Measurements from ENCODE around the gene IL2RA.
"Not testable (repeated sequence)": the region's sequence is repeated elsewhere in the genome, so short reads cannot be mapped to it uniquely, and the experiment has no call there.

The IL2RA gene

DNA sequence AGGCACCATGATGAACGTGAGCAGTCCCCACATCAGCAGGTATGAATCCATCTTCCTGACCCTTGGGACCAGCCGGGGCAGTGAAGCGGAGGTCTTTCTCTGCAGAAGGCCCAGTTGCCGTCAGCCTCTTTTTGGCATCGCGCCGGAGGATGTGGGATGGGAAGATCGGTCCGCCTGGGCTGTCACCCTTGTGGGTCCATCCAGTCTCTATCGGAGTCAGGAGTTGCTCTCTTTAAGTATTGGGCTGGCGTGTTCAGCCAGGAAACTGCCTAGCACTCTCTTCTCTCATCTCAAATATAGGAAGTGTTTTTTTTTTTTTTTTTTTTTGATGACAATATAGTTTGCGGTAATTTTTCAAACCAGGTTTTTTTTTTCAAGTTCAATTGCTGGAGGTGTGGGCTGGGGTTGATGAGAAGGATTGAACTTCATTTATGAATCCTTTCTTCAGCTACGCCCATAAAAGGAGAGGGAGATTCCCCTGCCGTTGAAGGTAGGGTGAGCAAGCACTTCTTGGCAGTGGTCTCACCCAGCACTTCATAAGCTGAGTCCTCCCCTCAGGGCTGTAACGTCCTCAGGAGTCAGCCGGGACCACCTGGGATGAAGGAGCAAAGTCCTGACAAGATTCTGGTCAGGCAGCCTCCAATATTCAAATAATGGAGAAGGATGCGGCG, at the start of gene IL2RA:
Gene IL2RA (minus strand): TSS at position 267 of the 671 bp plus-strand sequence. CDS start 216 bp downstream, at position 51.
- no peak for DNase-seq

DNA sequence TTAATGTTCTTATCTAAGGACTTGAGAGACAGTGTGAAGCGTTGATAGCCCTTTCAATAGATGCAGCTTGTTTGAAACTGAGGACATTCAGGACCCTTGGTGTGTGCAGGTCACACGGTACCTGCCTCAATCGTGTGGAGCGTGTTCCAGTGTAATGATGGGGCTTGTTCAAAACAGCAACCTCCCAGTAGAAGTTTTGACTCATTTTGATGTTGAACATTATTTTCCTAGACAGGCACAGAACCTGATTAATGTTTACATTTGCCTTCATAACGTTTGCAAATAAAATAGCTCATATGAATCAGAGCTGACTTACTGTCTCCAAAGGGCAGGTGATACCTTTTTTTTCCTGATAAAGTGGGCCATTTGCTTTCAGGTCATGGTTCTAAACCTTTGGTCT, 48.0 kb upstream of the IL2RA start:
- no peak for DNase-seq

DNA sequence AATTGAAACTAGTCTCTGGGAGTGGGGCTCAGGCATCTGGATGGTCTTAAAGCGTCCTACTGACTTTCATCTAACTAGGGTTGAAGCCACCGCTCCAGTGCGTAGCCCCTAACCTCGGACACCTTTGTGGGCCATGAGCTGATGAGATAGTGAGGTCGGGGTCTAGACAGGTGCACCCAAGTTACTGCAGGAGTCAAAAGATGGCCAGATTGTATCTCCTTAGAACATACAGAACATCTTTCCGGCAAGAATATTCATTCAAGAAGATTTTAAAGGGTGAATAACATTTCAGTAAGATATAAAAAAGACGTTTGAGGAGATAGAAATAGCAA, 47.2 kb upstream of the IL2RA start:
- DNase-seq, result no peak

DNA sequence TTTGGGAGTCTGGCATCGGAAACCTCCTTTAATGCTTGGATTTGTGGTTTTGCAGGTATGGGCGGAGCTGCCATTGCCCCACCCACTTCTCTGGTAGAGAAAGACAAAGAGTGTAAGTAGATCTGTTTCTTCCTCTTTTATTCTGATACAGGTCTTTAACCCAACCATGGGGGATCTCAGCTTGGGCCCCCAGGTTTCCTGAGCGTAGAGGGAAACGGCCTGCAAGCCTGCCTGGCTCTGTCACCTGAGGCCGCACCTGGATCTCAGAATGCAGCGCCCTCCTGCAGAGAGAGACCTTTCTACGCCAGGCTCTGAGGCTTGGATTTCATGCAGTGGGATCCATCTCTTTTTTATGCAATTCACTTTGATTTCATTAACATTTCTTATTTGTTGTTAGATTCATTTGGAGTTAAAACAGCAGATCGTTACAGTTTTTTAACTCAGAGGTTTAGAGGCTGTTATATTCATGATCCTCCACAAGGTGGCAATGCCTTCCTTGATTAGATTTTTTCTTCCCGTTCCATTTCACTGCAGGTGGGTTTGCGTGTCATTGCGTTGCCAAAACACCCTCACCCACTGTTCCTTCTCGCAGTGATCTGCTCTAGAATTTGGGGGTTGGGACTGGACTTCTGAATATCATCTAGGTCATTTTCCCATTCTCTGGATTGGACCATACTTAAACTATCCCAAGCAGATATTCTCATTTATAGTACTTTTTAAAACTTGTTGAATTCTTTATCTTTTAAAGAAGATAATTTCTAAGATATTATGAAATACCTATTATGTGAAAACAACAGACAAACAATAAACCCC, 46.7 kb upstream of the IL2RA start:
- DNase-seq, result no peak

DNA sequence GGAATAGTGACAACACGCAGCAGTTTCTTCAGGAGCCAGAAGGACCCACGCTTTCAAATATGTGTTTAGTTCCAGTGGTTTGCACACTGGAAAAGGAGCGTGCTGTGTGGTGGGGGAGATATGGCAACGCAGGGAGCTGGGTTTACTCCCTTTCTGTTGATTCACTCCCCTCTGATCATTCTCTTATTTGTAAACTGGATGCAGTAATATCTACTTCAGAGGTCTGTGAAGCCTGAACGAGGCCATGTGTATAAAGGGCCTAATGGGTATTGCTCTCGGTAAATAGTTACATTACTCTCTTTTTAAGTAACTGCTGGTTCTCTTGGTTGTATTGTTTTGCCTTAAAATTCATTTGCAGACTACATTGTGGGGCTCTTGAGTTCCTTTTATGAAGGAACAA, 45.9 kb upstream of the IL2RA start:
- no peak for DNase-seq

DNA sequence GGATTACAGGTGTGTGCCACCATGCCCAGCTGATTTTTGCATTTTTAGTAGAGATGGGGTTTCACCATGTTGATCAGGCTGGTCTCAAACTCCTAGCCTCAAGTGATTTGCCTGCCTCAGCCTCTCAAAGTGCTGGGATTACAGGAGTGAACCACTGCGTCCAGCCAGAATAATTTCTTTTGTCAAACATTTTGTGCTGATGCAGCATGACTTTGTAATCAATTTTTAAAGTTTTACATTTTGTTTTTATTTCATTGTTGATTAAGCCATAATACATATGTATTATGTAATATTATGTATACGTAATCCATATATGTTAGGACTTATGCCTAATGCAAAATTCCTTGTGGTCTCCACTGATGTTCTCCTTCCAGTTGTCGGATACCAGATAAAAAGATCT, 45.4 kb upstream of the IL2RA start:
- DNase-seq, result not testable (repeated sequence)

DNA sequence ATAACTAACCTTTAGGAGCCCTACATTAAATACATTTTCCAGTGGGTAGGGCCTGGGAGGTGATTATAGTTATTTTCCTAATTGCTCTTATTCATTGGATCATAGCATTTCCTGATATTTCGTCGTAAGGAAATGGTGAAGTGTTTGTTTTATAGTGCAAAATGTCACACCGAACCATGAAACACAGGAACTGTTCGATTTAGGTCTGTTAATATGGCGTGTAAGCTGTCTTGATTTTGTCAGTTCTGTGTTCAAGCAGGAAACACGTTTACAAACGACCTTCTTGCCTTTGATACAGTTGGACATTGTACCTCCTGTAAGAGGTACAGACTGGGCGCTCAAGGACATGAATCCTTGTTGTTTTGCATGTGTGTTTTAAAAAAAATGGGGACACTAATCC, 41.4 kb upstream of the IL2RA start:
- DNase-seq, result no peak

DNA sequence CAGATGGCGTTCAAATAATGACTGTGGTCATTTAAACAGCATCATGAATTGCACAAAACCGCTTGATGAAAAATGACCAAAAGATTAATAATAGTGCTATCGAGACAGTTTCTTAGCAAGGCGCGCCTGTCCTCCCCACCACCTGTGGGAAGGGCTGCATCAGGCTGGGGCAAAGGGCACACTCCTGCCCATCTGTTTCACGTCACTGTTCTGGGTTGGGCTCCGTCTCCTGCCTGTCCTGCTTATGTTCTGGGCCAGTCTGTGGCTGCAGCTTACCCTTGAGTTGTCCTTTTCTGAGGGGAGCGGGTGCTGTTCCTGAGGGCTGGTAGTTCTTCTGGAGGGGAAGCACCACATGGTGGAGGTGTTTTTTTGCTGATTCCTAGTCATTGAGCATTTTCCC, 40.0 kb upstream of the IL2RA start:
- no peak for DNase-seq

DNA sequence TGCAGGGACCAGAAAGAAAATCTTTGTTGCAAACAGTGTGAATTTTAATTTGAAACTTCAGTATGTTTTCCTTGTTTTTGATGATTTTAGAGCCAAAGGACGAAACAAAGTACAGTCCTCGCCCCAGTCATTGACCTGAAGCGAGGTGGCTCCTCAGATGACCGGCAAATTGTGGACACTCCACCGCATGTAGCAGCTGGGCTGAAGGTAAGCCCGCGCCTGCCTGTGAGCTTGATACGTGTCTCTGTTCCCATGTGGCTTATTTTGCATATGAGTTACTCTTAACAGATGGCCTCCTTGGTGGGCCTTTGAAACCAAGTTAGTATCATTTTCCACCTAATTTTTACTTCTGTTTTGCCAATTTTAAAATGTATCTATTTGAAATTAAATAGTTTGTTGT, 39.0 kb upstream of the IL2RA start:
- no peak for DNase-seq

DNA sequence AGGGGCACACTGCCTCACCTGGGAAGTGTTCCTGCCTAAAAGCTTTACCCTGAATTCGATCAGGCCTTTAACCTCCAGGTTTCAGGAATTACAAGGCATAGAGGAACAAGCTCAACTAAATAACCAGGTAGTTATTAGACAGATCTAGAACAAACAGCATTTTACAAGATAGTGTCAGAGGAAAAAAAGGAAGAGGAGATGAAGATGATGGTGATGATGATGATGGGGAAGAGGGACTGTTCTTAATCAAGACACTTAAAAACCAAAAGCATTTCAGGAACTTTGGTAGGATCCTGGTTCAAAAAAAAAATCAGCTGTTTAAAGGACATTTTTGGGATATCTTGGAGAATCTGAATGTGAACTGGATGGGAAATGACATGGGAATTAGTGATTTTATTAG, 38.2 kb upstream of the IL2RA start:
- DNase-seq, result no peak

DNA sequence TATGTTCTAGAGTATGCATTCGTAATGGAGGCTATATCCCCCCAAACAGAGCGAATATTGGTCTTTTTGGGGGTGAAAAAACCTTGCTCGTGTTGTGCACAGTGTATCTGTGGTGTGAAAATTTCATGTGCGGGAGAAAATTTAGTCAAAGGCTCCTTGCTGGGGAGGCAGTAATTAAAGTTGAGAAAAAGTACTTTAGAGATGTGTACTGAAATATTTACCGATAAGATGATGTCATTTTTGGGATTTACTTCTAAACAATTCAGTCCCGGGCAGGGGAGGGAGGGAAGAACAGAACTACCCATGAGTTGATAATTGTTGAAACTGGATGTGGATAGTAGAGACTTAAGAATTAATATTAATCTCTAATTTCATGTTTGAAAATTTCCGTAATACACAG, 36.0 kb upstream of the IL2RA start:
- DNase-seq, result no peak

DNA sequence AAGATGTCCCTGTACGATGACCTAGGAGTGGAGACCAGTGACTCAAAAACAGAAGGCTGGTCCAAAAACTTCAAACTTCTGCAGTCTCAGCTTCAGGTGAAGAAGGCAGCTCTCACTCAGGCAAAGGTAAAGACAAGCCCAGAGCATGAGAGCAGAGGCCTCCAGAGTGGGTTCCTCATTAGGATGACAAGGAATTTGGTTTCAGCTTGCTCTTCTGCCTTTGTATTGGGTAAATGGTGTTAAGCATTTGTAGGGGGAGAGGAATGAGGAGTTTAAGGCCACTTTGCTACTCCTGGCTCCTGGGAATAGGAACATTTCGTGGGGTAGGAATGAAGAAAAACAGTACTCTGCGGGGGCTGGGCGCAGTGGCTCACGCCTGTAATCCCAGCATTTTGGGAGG, 34.9 kb upstream of the IL2RA start:
- no peak for DNase-seq

DNA sequence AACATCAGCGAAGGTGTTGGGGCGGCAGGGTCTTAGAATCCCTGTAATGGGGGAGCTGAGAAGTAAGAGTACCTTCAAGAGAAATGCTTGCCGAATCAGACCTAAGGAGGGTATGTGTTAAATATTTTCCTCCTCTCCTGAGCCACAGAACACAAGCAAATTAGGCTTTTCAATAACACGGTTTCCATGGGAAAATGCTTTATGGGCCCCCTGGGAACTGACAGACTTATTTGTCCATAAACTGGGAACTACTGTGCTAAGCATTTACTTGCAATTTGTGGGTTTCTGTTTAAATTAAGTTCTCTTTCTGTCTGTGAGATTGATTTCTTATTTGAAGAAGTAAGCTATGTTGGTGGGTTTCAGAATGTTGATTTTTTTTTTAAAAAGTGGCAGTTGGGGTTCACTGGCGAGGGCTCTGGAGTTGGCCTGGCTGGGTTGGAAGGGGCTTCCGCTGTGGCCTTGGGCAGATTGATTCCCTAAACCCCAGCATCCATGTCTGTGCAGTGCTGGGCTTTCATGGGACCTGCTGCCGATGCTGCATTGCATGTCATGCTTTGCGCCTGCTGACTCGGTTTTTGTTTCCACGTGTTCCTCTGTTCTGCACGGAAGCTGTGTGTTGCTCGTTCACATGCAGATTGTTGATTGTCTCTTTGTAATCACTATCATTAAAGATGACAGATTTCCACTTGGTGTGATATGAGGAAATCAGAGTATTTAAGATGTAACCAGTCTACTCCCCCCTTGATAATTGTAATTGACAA, 33.8 kb upstream of the IL2RA start:
- DNase-seq, result no peak

DNA sequence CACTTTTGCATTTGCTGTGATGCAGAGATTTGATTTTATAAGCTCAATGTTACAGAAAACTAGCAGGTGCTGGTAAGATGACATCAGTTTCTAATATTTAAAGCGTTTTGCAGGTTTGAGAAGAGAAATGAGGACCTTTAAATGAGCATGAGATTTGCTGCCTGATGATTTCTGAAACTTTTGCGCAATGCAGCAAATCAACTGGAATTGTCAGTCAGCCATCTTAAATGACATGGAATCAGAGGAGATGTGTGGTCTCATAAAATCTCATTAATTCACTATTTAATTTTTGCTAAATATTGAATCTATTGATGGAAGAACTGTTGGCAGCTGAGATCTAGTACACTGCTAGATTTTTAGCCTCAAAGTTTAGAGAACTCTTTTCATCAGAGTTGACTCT, 30.6 kb upstream of the IL2RA start:
- DNase-seq, result no peak

DNA sequence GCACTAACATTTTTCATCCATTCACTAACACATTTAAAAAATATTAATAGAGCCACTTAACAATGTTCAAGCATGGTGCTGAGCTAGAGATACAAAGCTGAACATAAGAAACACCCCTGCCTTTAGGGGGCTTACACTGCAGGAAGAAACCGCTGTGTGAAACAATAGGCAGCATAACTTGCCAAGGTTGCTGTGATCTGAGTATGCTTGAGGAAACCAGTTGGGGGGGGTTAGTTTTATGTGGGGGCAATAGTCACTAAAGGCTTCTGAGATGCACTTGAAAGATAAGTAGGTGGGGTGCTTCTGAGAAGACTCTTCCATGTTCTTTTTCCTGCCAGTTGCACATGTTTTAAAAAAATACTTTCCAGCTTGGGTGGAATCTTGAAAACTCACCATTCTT, 29.5 kb upstream of the IL2RA start:
- DNase-seq, result no peak

DNA sequence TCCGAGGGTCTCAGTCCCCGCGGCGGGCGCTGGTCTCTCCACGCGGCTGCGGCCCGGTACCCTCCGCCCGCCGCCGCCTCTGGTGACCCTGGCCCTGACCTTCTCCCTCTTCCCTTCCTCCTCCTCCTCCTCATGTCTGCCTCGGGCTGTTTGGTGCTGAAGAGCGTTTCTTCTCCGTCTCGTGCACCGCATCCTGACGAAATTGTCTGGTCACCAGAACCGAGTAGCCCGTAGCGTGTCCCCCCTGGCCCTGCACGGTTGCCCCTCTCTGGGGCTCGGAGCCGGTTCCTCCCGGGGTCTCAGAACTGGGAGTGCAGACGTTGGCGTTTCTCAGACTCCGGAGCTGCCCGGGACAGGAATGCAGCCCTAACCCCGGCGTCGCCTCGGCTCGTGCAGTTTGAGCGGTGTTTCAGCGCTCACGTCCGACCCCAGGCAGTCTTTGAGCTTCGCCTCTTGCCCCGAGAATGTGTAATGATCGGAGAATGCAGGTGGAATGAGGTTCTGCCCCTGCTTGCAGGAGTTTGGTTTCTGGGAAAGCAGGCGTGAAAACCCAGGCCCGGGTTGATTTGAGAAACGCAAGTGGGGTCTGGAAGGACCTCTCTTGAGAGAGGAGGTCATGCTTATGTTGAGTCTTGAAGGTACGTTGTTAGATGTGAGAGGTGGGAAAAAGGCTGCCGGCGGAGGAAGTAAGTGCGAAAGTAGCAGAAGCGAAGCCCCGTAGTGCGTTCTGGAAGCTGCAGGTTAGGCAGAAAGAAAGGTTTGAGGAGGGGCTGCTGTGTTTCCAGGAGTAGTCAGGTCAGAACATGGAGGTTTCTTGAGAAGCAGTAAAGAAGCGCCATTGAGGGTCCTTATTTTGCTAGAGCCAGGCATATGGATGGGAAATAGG, 27.4 kb upstream of the IL2RA start:
- DNase-seq, result no peak

DNA sequence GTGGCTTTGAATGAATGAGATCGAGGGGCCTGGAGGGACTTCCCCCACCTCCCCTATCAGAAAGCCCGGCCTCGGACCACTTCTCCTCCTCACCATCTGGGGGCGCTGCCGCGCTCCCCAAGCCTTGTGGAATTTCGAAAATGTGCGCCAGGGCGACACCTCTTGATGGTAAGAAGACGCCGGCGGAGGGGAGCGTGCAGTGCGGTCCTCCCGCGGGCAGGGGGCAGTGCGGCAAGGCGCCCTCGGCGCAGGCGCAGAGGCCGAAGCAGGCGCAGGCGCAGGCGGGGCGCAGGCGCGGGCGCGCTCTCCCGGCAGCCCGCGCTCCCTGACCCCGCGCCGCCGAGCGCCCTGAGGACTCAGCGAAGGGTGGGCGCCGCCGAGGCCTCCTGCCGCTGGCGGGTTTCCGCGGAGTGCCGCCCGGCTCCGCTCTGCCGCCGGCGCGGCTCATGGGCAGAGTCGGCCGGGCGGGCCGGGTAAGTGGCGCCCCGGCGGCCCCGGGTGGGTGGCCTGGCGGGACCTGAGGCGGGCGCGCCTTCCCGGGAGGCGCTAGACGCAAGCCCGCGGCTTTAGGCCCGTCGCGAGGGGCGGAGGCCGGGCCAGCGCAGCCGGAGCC, 26.7 kb upstream of the IL2RA start, which contains the start of gene RBM17:
Gene RBM17 (plus strand): TSS at position 314 of the 613 bp plus-strand sequence. CDS start 8,032 bp downstream, outside the sequence.
- peak; percentile 19 for DNase-seq

DNA sequence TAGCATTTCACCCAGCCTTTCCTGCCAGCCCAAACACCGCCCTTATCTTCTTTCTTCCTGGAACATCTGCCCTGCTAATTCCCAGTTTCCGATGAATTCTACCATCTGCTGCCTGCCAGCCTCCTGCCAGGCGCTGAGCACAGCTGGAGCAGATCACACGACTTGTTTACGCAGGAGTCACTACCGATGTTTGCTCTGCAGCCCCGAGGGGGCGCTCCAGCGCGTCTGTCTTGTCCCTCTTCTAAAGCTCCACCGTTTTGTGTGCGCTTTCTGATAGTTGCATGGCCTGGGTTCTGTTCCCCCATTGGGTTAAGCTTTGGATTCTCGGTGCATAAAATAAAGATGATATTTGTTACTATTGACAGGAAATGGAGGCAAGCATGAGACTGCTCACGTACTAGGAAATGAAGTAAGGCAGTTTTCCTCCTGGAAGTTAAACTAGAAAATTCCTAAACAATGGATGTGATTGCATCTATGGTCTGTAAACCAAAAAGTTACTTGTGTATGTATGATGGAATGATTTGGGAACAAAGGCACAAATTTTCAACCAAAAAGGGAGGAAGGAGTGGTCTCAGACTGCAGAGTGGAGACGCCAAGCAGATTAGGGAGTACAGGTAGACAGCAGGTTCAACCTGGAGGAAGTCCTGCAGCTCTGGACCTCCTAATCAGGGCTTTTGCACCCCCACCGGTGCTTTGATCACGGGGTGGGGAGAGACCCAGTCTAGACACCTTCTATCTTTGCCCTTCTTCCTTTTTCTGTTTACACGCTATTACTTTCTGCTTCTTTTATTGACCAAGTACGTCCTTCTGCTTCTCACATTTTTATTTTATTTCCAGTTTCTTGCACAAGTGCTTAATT, 24.4 kb upstream of the IL2RA start:
- peak; percentile 19 for DNase-seq

DNA sequence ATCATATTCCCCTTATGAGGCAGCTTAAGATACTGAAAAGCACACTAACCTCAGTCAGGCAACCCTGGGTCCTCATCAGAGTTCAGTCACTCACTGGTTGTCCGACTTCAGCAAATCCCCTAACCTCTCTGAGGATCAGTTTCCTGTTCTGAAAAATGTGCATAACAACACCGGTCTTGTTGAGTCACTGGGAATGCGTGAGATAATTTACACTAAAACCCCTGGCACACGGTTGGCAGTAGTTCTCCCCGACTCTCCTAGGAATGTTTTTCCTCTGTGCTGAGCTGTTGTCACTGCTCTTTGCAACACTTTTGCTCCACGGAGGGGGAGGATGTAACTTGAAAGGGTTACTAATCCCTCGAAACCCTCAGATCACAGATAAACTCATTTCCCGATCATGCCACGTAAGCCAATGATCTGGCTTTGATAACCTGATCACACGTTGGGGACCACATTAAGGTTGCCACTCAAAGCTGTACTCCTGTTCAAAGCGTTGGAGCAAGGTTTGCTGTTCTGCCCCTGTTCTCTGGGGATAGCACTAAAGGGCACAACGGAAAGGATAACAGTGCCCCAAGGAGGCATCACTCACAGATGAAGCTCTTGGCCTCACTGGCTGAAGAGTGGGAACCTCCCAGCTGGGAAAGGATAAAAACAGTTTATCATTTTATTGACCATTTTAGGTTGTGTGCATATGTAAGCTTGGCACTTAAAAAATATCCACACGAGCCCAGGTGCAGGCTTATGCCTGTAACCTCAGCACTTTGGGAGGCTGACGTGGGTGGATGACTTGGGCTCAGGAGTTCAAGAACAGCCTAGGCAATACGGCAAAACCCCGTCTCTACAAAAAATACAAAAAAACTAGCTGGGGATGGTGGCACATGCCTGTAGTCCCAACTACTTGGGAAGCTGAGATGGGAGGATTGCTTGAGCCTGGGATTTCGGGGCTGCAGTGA, 21.6 kb upstream of the IL2RA start:
- DNase-seq, result no peak

All from NCI-H1417 treated with DMSO at 0.1 percent for 48 hours (cell line).